HG03520 (cell line): ENCODE results near the gene HSF4.
"Not testable (repeated sequence)": the region's sequence is repeated elsewhere in the genome, so short reads cannot be mapped to it uniquely, and the experiment has no call there.

Experiments
- ATAC-seq: cut with Tn5 transposase; IDR thresholded peaks from one replicate; pipeline ENCODE4 v1.9.1; 2021; ENCODE audit warnings: mild to moderate bottlenecking, moderate library complexity; ENCODE audit not compliant: unreplicated experiment

HSF4 gene

GRCh38 chr16:67164599-67165061, at the start of gene HSF4:
TSS of gene HSF4 (plus strand) at chr16:67164745. CDS start at chr16:67164812, 67 bp downstream.
- no peak for ATAC-seq

- ATAC-seq, result no peak
These were observed 49.8 kb upstream of the HSF4 start for GRCh38 chr16:67114793-67115192.

GRCh38 chr16:67115639-67116038, 48.9 kb upstream of the HSF4 start:
- ATAC-seq, result no peak

GRCh38 chr16:67116388-67117311, 47.9 kb upstream of the HSF4 start:
- ATAC-seq, result no peak

- ATAC-seq, result no peak
These were observed 46.8 kb upstream of the HSF4 start for GRCh38 chr16:67117716-67118115.

- ATAC-seq, result no peak
These were observed 44.5 kb upstream of the HSF4 start for GRCh38 chr16:67120025-67120424.

GRCh38 chr16:67122799-67123198, 41.7 kb upstream of the HSF4 start:
- not testable (repeated sequence) for ATAC-seq

- ATAC-seq, result no peak
These were observed 36.1 kb upstream of the HSF4 start for GRCh38 chr16:67128417-67128816.

GRCh38 chr16:67128887-67129286, 35.7 kb upstream of the HSF4 start:
- ATAC-seq, result no peak

- no peak for ATAC-seq
These were observed 35.1 kb upstream of the HSF4 start for GRCh38 chr16:67129422-67129821.

- ATAC-seq, result no peak
These were observed 26.9 kb upstream of the HSF4 start for GRCh38 chr16:67137605-67138004.

- no peak for ATAC-seq
These were observed 23.2 kb upstream of the HSF4 start for GRCh38 chr16:67141391-67141790.

- ATAC-seq, result no peak
These were observed 22.2 kb upstream of the HSF4 start for GRCh38 chr16:67142342-67142741.

- ATAC-seq, result no peak
These were observed 19.6 kb upstream of the HSF4 start for GRCh38 chr16:67144943-67145342.

GRCh38 chr16:67145746-67146145, 18.8 kb upstream of the HSF4 start:
- ATAC-seq, result no peak

- ATAC-seq, result no peak
These were observed 17.8 kb upstream of the HSF4 start for GRCh38 chr16:67146523-67147357.

GRCh38 chr16:67147437-67148140, 17.0 kb upstream of the HSF4 start:
- no peak for ATAC-seq

- no peak for ATAC-seq
These were observed 16.3 kb upstream of the HSF4 start for GRCh38 chr16:67148221-67148620.

- no peak for ATAC-seq
These were observed 15.8 kb upstream of the HSF4 start for GRCh38 chr16:67148656-67149275.

- ATAC-seq, result no peak
These were observed 15.1 kb upstream of the HSF4 start for GRCh38 chr16:67149276-67150046.
